SK-N-SH (cell line): ENCODE data around the gene IGSF3. TPM values are rescaled to one million over a fixed set of nuclear protein-coding genes. Genes with fewer than 3 reads are reported as not detected.

Source experiments
- CTCF ChIA-PET: fragments of 300-600, 350-600 bp; formaldehyde crosslinking; extraction: SDS; loops from one replicate; lab custom pipeline; 2021; lab: Yijun Ruan, JAX
- POLR2A ChIA-PET: fragments of 350-600 bp; sonication (Branson Sonifier 250); formaldehyde crosslinking; extraction: SDS; loops from one replicate; lab custom pipeline; 2020; ENCODE audit warnings: antibody characterized with exemption, inconsistent platforms; lab: Yijun Ruan, JAX
- DNase-seq: peaks from one replicate; pipeline ENCODE4 v3.0.0; 2012
- H2AFZ ChIP-seq: fragments of 200-600 bp; sonication (generic); 2 replicates; pipeline ENCODE4 v1.8.1; 2016; ENCODE audit warnings: antibody characterized with exemption, mild to moderate bottlenecking, low read depth
- H3F3A ChIP-seq: fragments of 200-600 bp; sonication (generic); replicated peaks from 2 replicates; pipeline ENCODE3; 2016; ENCODE audit warnings: antibody characterized with exemption, mild to moderate bottlenecking; ENCODE audit not compliant: insufficient read depth
- H3K27ac ChIP-seq, 2 experiments: fragments of 200-500 bp in 1 of 2; fragments of 200-600 bp in 1 of 2; sonication (Bioruptor generic) in 1 of 2; sonication (generic), shearing (Covaris generic) in 1 of 2; 2 replicates each; pipeline versions ENCODE4 v1.5.1 to v1.6.1; 2014 to 2016; ENCODE audit warnings: low read depth in 2 of 2, inconsistent platforms in 1 of 2, low read length in 1 of 2, mild to moderate bottlenecking in 1 of 2, mixed read lengths in 1 of 2
- H3K27me3 ChIP-seq: fragments of 200-600 bp; sonication (generic), shearing (Covaris generic); 2 replicates; pipeline ENCODE4 v1.6.1; 2016; ENCODE audit warnings: mixed run types; ENCODE audit not compliant: insufficient read depth
- H3K36me3 ChIP-seq, 2 experiments: fragments of 200-500 bp in 1 of 2; fragments of 200-600 bp in 1 of 2; sonication (Bioruptor generic) in 1 of 2; sonication (generic) in 1 of 2; replicated peaks in 1 of 2; 2 replicates each; pipeline versions ENCODE3 to v1.5.1; 2014 to 2016; ENCODE audit warnings: low read length in 1 of 2, mild to moderate bottlenecking in 1 of 2; ENCODE audit not compliant: insufficient read depth in 2 of 2, control insufficient read depth in 1 of 2
- H3K4me1 ChIP-seq, 2 experiments: fragments of 200-500 bp in 1 of 2; fragments of 200-600 bp in 1 of 2; sonication (Bioruptor generic) in 1 of 2; sonication (generic), shearing (Covaris generic) in 1 of 2; 2 replicates each; pipeline versions ENCODE4 v1.5.1 to v1.6.1; 2014 to 2016; ENCODE audit warnings: low read depth in 1 of 2, low read length in 1 of 2, mixed run types in 1 of 2; ENCODE audit not compliant: insufficient read depth in 2 of 2, control insufficient read depth in 1 of 2
- H3K4me2 ChIP-seq: fragments of 200-600 bp; sonication (generic), shearing (Covaris generic); 2 replicates; pipeline ENCODE4 v1.6.1; 2017; ENCODE audit warnings: mixed run types
- H3K4me3 ChIP-seq, 2 experiments: fragments of 200-500 bp in 1 of 2; fragments of 200-600 bp in 1 of 2; sonication (Bioruptor generic) in 1 of 2; sonication (generic), shearing (Covaris generic) in 1 of 2; 2 replicates each; pipeline versions ENCODE4 v1.5.1 to v1.8.1; 2014 to 2016; ENCODE audit warnings: low read depth in 2 of 2, inconsistent platforms in 1 of 2, low read length in 1 of 2, mild to moderate bottlenecking in 1 of 2, mixed read lengths in 1 of 2, moderate library complexity in 1 of 2
- H3K79me2 ChIP-seq: fragments of 200-600 bp; sonication (generic); 2 replicates; pipeline ENCODE4 v1.8.1; 2017; ENCODE audit warnings: mild to moderate bottlenecking; ENCODE audit not compliant: insufficient read depth
- H3K9ac ChIP-seq: fragments of 200-600 bp; sonication (generic); 2 replicates; pipeline ENCODE4 v1.6.1; 2017; ENCODE audit warnings: mixed run types
- H3K9me2 ChIP-seq: fragments of 200-600 bp; sonication (generic); 2 replicates; pipeline ENCODE4 v1.6.1; 2017; ENCODE audit warnings: mixed run types
- H3K9me3 ChIP-seq: fragments of 200-600 bp; sonication (generic); 2 replicates; pipeline ENCODE4 v1.6.1; 2017; ENCODE audit warnings: mixed run types, mild to moderate bottlenecking, moderate library complexity
- H4K20me1 ChIP-seq: fragments of 200-600 bp; sonication (generic); 2 replicates; pipeline ENCODE4 v1.6.1; 2017; ENCODE audit warnings: mild to moderate bottlenecking, mixed run types; ENCODE audit not compliant: insufficient read depth
- CHD2 ChIP-seq: fragments of 150-350 bp; IDR thresholded peaks from 2 replicates; pipeline ENCODE4 v1.6.1; 2018; ENCODE audit warnings: low read length; ENCODE audit not compliant: partially characterized antibody
- ELF1 ChIP-seq: IDR thresholded peaks from 2 replicates; pipeline ENCODE4 v1.4.0; 2012
- FOSL2 ChIP-seq: IDR thresholded peaks from 2 replicates; pipeline ENCODE4 v1.4.0; 2012; ENCODE audit warnings: low read depth, mild to moderate bottlenecking, moderate library complexity, borderline replicate concordance
- FOXM1 ChIP-seq: IDR thresholded peaks from 2 replicates; pipeline ENCODE4 v1.4.0; 2012; ENCODE audit warnings: low read depth, mild to moderate bottlenecking
- GABPA ChIP-seq: IDR thresholded peaks from 2 replicates; pipeline ENCODE4 v1.4.0; 2012; ENCODE audit warnings: low read depth, mild to moderate bottlenecking
- GATA2 ChIP-seq: sonication (generic); formaldehyde crosslinking; IDR thresholded peaks from 2 replicates; pipeline ENCODE4 v1.5.0; 2020; ENCODE audit warnings: mild to moderate bottlenecking, missing genetic modification reagents
- JUND ChIP-seq: IDR thresholded peaks from 2 replicates; pipeline ENCODE4 v1.4.0; 2012
- MEF2A ChIP-seq: IDR thresholded peaks from 2 replicates; pipeline ENCODE4 v1.4.0; 2012; ENCODE audit warnings: low read depth, borderline replicate concordance
- MXI1 ChIP-seq: IDR thresholded peaks from 2 replicates; pipeline ENCODE4 v1.6.1; 2012; ENCODE audit warnings: mild to moderate bottlenecking, low read depth, low read length, improper control_type of control experiment
- POLR2AphosphoS5 ChIP-seq: IDR thresholded peaks from 2 replicates; pipeline ENCODE4 v1.6.1; 2012; ENCODE audit warnings: low read depth, low read length
- RAD21 ChIP-seq: IDR thresholded peaks from 2 replicates; pipeline ENCODE4 v1.6.1; 2012; ENCODE audit warnings: mild to moderate bottlenecking, low read length
- RXRA ChIP-seq: IDR thresholded peaks from 2 replicates; pipeline ENCODE4 v1.4.0; 2012; ENCODE audit warnings: low read depth, mild to moderate bottlenecking, borderline replicate concordance
- SIN3A ChIP-seq: IDR thresholded peaks from 2 replicates; pipeline ENCODE4 v1.6.1; 2012; ENCODE audit warnings: low read depth, mild to moderate bottlenecking, low read length, moderate library complexity, borderline replicate concordance
- SMC3 ChIP-seq: IDR thresholded peaks from 2 replicates; pipeline ENCODE4 v1.6.1; 2012; ENCODE audit warnings: low read depth, low read length, improper control_type of control experiment
- TAF1 ChIP-seq: IDR thresholded peaks from 2 replicates; pipeline ENCODE4 v1.6.1; 2012; ENCODE audit warnings: low read depth, mild to moderate bottlenecking, low read length, moderate library complexity, borderline replicate concordance
- WGBS: methylation state at CpG from one replicate; pipeline ENCODE4 v1.1.6; 2017; ENCODE audit warnings: low lambda C conversion rate; 5-methylcytosine and 5-hydroxymethylcytosine counted together
- polyA plus RNA-seq, 3 experiments: library from polyadenylated mRNA; depleted of rRNA; stranded (reverse); fragments of >200 nt; gene quantifications; 2 replicates each; pipeline ENCODE4 v1.2.3, GENCODE V29; 2012
- TF ChIP-seq, protein P1 (sequence below): IDR thresholded peaks from 2 replicates; pipeline ENCODE4 v1.6.1; 2012; ENCODE audit warnings: mild to moderate bottlenecking, low read depth, low read length, moderate library complexity
- TF ChIP-seq, protein P2 (sequence below): IDR thresholded peaks from 2 replicates; pipeline ENCODE4 v1.4.0; 2012; ENCODE audit warnings: low read depth

The IGSF3 gene
- polyA plus RNA-seq, 1 of the 3 experiments (the other 2 are of a cell fraction) = 3.0 TPM

DNA sequence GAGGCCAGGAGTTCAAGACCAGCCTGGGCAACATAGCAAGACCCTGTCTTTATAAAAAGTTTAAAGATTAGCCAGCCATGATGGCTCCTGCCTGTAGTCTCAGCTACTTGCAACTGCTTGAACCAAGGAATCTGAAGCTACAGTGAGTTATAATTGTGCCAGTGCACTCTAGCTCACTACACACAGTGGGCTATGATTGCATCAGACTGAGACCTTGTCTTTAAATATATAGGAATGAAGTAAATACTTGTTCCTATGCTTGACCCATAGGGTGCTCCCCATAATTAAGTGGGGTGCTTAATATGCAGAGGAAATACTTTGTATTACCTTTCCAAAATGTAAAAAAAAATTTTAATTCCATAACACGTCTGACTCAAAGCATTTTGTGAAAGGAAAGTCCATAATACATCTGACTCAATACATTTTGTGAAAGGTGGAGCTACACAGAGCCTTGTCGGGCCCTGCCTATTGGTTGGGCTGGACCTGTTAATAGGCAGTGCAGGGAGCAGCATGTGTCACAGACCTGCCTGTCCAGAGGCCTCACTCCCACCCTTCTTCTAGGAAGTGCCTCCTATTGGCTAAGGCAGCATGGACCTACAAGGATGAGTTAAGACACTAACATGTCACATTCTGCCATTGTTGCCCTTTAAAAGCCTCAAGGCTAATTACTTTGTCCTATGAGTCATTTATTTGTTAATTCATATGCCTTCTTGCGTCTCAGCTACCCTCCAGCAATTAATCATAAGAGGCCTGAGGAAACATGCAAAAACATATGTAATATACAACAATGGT is 130.3 kb downstream of the IGSF3 start:
- POLR2A ChIA-PET = no interaction called here
- H3K9me2 ChIP-seq = no peaks in the 10 kb centered on the region
- no peak for DNase-seq
- H3K9ac ChIP-seq = no peak overlapping the region
- no peaks in the 10 kb centered on the region for H3F3A ChIP-seq
- peaks cover 5 to 13% of the 10 kb centered on the region in 2 experiments for H3K36me3 ChIP-seq
- H3K4me2 ChIP-seq = no peak overlapping the region
- H3K27ac ChIP-seq = no peak overlapping the region
- H3K79me2 ChIP-seq = no peaks in the 10 kb centered on the region
- H3K27me3 ChIP-seq = no peaks in the 10 kb centered on the region
- CTCF ChIA-PET = interaction anchor here (1.0 to 1.8 kb wide), 3 partner anchors 15 to 398 kb away, joined by 3 to 5 read pairs (median 4); no protein-coding TSS in a partner anchor
- no peaks in the 10 kb centered on the region for H3K9me3 ChIP-seq
- H4K20me1 ChIP-seq = no peaks in the 10 kb centered on the region
- TF ChIP-seq FOSL2 (no peak), SIN3A (no peak), FOXM1 (no peak), JUND (no peak), TAF1 (no peak), MEF2A (no peak), RAD21 (no peak), GATA2 (CRISPR knock-in tag) (no peak), SMC3 (no peak), POLR2AphosphoS5 (no peak), MXI1 (no peak), RXRA (no peak), CHD2 (no peak), ELF1 (no peak), GABPA (no peak)
- TF ChIP-seq, protein P1, sequence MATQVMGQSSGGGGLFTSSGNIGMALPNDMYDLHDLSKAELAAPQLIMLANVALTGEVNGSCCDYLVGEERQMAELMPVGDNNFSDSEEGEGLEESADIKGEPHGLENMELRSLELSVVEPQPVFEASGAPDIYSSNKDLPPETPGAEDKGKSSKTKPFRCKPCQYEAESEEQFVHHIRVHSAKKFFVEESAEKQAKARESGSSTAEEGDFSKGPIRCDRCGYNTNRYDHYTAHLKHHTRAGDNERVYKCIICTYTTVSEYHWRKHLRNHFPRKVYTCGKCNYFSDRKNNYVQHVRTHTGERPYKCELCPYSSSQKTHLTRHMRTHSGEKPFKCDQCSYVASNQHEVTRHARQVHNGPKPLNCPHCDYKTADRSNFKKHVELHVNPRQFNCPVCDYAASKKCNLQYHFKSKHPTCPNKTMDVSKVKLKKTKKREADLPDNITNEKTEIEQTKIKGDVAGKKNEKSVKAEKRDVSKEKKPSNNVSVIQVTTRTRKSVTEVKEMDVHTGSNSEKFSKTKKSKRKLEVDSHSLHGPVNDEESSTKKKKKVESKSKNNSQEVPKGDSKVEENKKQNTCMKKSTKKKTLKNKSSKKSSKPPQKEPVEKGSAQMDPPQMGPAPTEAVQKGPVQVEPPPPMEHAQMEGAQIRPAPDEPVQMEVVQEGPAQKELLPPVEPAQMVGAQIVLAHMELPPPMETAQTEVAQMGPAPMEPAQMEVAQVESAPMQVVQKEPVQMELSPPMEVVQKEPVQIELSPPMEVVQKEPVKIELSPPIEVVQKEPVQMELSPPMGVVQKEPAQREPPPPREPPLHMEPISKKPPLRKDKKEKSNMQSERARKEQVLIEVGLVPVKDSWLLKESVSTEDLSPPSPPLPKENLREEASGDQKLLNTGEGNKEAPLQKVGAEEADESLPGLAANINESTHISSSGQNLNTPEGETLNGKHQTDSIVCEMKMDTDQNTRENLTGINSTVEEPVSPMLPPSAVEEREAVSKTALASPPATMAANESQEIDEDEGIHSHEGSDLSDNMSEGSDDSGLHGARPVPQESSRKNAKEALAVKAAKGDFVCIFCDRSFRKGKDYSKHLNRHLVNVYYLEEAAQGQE = no peak
- TF ChIP-seq, protein P2, sequence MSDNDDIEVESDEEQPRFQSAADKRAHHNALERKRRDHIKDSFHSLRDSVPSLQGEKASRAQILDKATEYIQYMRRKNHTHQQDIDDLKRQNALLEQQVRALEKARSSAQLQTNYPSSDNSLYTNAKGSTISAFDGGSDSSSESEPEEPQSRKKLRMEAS = no peak
- peaks cover 0 to 7% of the 10 kb centered on the region in 2 experiments; a peak in 1 of 4 replicates for H3K4me1 ChIP-seq
- H2AFZ ChIP-seq = no peak overlapping the region
- WGBS = 85% methylated on average over 3 of the region's 3 CpGs
- H3K4me3 ChIP-seq = no peak overlapping the region
